Activated CD8-positive, alpha-beta T cell treated with anti-CD3 and anti-CD28 coated beads for 36 hours (primary cell): ENCODE measurements around the gene GASK1A. TPM values are rescaled to one million over a fixed set of nuclear protein-coding genes. Genes with fewer than 3 reads are reported as not detected.

Experiments
- ATAC-seq: fragments of 200-7000 bp; cut with Tn5 transposase; one replicate; pipeline ENCODE4 v1.10.0; 2021; ENCODE audit warnings: mild to moderate bottlenecking, moderate library complexity
- CTCF ChIA-PET: fragments of 350-600 bp; sonication (Branson Sonifier 250); formaldehyde crosslinking; loops from one replicate; lab custom pipeline; 2021; ENCODE audit warnings: antibody characterized with exemption; lab: Charles Lee
- POLR2A ChIA-PET: fragments of 350-600 bp; sonication (Branson Sonifier 250); formaldehyde crosslinking; loops from one replicate; lab custom pipeline; 2021; ENCODE audit warnings: antibody characterized with exemption; lab: Charles Lee
- DNase-seq: peaks from one replicate; pipeline ENCODE4 v3.0.0-alpha.2; 2020
- H3K27ac Mint-ChIP-seq: one replicate; pipeline ENCODE4 v1.8.0; 2021; ENCODE audit warnings: mild to moderate bottlenecking, mixed read lengths
- H3K27me3 Mint-ChIP-seq: one replicate; pipeline ENCODE4 v1.8.0; 2021; ENCODE audit warnings: mixed read lengths
- H3K36me3 Mint-ChIP-seq: one replicate; pipeline ENCODE4 v1.8.0; 2021; ENCODE audit warnings: low read depth, mixed read lengths
- H3K4me1 Mint-ChIP-seq: one replicate; pipeline ENCODE4 v1.8.0; 2021; ENCODE audit warnings: low read depth, mixed read lengths
- H3K4me3 Mint-ChIP-seq: one replicate; pipeline ENCODE4 v1.8.0; 2021; ENCODE audit warnings: mild to moderate bottlenecking, moderate library complexity, mixed read lengths
- H3K9me3 Mint-ChIP-seq: one replicate; pipeline ENCODE4 v1.8.0; 2021; ENCODE audit warnings: mixed read lengths
- CTCF ChIP-seq: fragments of 200-600 bp; IDR thresholded peaks from one replicate; pipeline ENCODE4 v1.8.0; 2022; ENCODE audit warnings: antibody characterized with exemption, mild to moderate bottlenecking
- intact Hi-C: fragments of 100-400 bp; cut with micrococcal nuclease; formaldehyde crosslinking; loops from one replicate; pipeline ENCODE4 v1.10.0; 2022
- total RNA-seq, 2 experiments: library from RNA; stranded (reverse); gene quantifications; one replicate each; pipeline ENCODE4 v1.2.3, GENCODE V29; 2021

The GASK1A gene
- total RNA-seq, 2 experiments from 2014 or later: 0.11 TPM; not detected in 1

DNA sequence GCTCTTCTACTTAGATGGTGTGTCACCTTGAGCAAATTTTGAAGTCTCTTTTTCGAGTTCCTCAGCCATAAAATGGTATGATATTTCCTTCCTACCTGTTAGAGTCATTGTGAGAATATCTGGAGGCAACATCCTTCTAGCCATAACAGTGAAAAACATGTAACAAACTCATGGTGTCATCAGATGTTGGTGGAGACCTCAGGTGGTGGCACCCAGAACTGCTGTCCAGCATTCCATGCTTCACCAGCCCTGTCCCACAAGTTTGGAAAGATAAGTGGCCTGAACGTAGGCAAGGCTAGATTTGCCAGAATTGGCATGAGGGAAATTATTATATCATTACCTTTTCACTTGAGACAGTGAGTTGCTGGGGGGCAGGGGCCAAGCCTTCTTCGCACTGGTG is 30.4 kb downstream of the GASK1A start:
- Mint-ChIP-seq H3K4me3 (no peak overlapping the region), H3K27ac (no peak overlapping the region), H3K4me1 (peaks cover 19% of the 10 kb centered on the region), H3K36me3 (no peaks in the 10 kb centered on the region), H3K9me3 (peaks cover 3% of the 10 kb centered on the region), H3K27me3 (no peaks in the 10 kb centered on the region)
- ChIA-PET POLR2A (no interaction called here), CTCF (interaction anchor here (1.6 kb wide), 1 partner anchor 10 kb away, joined by 3 read pairs; no protein-coding TSS in a partner anchor)
- no peak for DNase-seq
- no peak for TF ChIP-seq CTCF
- no peak for ATAC-seq
- intact Hi-C loops: no loop called here

DNA sequence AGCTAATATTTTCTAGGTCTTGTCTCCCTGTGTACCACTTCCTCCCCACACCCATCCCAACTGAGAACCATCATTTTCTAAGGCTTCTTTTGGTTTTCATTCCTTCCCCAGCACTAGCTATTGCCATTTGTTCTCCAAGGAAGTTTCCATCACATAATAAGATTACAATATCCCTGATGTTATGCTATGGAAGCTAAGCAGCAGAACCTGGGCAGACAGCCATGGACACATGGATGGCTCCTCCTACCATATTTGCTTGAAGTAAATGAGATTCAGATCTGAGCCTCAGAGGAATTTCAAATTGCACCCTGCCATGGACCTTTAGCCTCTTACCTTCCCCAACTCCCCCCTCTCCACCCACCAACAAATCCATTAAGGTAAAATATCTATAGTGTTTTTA is 31.5 kb downstream of the GASK1A start:
- H3K27ac Mint-ChIP-seq: no peak overlapping the region
- DNase-seq: no peak
- peaks cover 3% of the 10 kb centered on the region for H3K9me3 Mint-ChIP-seq
- no peak for ATAC-seq
- ChIA-PET CTCF (interaction anchor here (0.7 kb wide), 1 partner anchor 11 kb away, joined by 3 read pairs; no protein-coding TSS in a partner anchor), POLR2A (interaction anchor here (0.5 kb wide), 1 partner anchor 319 kb away, joined by 3 read pairs; no protein-coding TSS in a partner anchor)
- H3K27me3 Mint-ChIP-seq: no peaks in the 10 kb centered on the region
- no peak for TF ChIP-seq CTCF
- H3K4me1 Mint-ChIP-seq: peaks cover 9% of the 10 kb centered on the region
- no peaks in the 10 kb centered on the region for H3K36me3 Mint-ChIP-seq
- no peak overlapping the region for H3K4me3 Mint-ChIP-seq
- intact Hi-C loops: no loop called here

DNA sequence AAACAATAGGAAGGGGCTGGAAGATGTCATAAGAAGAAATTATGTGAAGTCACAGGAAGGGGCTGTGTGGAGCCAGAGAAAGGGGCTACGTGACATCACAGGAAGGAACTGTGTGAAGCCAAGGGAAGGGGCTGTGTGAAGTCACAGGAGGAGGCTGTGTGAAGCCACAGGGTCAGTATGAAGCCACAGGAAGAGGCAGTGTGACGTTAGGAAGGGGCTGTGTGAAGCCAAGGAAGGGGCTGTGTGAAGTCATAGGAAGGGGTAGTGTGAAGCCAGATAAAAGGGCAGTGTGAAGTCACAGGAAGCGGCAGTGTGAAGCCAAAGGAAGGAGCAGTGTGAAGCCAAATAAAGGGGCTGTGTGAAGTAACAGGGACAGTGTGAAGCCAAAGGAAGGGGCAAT is 32.5 kb downstream of the GASK1A start:
- ChIA-PET POLR2A (no interaction called here), CTCF (no interaction called here)
- Mint-ChIP-seq H3K36me3 (no peaks in the 10 kb centered on the region), H3K4me3 (no peak overlapping the region), H3K4me1 (peaks cover 3% of the 10 kb centered on the region), H3K27ac (no peak overlapping the region), H3K9me3 (peaks cover 3% of the 10 kb centered on the region), H3K27me3 (no peaks in the 10 kb centered on the region)
- ATAC-seq: no peak
- TF ChIP-seq CTCF: no peak
- intact Hi-C loops: no loop called here
- DNase-seq: no peak

GRCh38 chr3:43012174-43012573 is 33.1 kb downstream of the GASK1A start:
- Mint-ChIP-seq H3K9me3 (peaks cover 3% of the 10 kb centered on the region), H3K27me3 (no peaks in the 10 kb centered on the region), H3K4me1 (peaks cover 3% of the 10 kb centered on the region), H3K36me3 (no peaks in the 10 kb centered on the region), H3K4me3 (no peak overlapping the region), H3K27ac (no peak overlapping the region)
- intact Hi-C loops: no loop called here
- DNase-seq (no peak), ATAC-seq (no peak)
- POLR2A ChIA-PET: no interaction called here
- TF ChIP-seq CTCF: no peak
- CTCF ChIA-PET: no interaction called here

DNA sequence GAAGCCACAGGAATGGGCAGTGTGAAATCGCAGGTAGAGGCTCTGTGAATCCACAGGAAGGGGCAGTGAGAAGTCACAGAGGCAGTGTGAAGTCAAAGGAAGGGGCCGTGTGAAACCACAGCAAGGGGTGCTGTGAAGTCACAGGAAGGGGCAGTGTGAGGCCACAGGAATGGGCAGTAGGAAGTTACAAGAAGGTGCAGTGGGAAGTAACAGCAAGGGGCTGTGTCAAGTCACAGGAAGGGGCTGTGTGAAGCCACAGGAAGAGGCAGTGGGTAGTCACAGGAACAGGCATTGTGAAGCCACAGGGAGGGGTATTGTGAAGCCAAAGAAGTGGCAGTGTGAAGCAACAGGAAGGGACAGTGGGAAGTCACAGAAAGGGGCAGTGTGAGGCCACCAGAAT is 34.1 kb downstream of the GASK1A start:
- ATAC-seq (no peak), DNase-seq (no peak)
- H3K9me3 Mint-ChIP-seq: peaks cover 3% of the 10 kb centered on the region
- no peaks in the 10 kb centered on the region for H3K36me3 Mint-ChIP-seq
- no peak overlapping the region for H3K27ac Mint-ChIP-seq
- intact Hi-C loops: no loop called here
- POLR2A ChIA-PET: no interaction called here
- no peak overlapping the region for H3K4me3 Mint-ChIP-seq
- H3K4me1 Mint-ChIP-seq: no peaks in the 10 kb centered on the region
- H3K27me3 Mint-ChIP-seq: no peaks in the 10 kb centered on the region
- CTCF ChIA-PET: no interaction called here
- no peak for TF ChIP-seq CTCF
